HG02610 (cell line): ENCODE results near the gene PAOX.
"Not testable (repeated sequence)": the region's sequence is repeated elsewhere in the genome, so short reads cannot be mapped to it uniquely, and the experiment has no call there.

Source experiments
- ATAC-seq: cut with Tn5 transposase; IDR thresholded peaks from one replicate; pipeline ENCODE4 v1.9.1; 2021; ENCODE audit warnings: mild to moderate bottlenecking, moderate library complexity; ENCODE audit not compliant: unreplicated experiment

The PAOX gene

GRCh38 chr10:133362846-133363245, 16.2 kb upstream of the PAOX start:
- no peak for ATAC-seq

- no peak for ATAC-seq
Observed at GRCh38 chr10:133364645-133365431, 14.2 kb upstream of the PAOX start.

DNA sequence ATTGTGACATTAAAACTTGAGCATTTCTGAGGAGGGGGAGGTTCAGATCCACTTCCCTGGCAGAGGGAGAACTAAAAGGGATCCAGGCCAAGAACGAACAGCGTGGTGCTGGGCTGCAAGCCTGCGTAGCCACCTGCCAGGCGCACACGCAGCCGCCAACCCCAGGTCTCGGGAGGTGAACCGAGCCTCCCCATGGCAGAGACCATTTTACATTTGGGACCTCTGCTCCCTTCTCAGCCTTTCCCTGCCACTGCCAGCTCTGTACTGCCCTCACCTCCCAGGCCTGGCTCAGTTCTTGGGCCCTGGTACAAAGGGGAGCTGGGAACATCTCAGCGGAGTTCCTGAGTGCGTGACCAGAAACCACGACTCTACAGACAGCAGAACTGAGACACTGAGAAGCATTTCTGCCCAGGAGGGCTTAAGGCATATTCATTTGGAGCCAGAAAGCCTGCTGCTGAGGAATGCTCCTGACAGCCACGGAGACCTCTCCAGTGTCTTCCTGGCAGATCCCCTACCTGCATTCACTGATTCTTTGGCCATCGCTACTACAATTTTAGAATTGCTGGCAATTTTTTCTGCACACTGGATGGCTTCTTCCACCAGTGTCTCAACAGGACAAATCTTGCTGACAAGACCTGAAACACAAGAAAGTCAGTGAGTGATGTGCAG, 13.5 kb upstream of the PAOX start:
- ATAC-seq, result no peak

GRCh38 chr10:133366130-133366478, 13.0 kb upstream of the PAOX start:
- ATAC-seq, result no peak

GRCh38 chr10:133366751-133367150, 12.3 kb upstream of the PAOX start:
- no peak for ATAC-seq

- ATAC-seq, result not testable (repeated sequence)
Observed at GRCh38 chr10:133367461-133367860, 11.6 kb upstream of the PAOX start.

DNA sequence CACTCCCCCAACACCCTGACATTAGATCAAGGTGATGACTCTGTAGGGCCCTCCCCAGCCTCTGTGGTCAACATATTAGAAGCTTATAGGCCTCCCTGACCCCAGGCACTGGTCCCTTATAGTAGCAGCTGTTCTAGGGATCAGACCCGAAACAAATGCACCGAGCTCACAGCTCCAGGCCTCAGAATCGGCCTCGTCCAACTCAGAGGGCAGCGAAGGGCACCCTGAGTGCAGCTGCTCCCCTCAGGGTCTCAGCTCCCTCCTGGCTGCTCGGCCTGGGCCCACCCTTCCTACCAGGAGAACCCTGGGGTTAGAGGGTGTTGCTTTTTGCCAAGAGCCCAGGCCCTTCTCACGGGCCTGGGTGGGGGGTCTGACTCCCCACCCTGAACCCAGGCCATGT, 10.9 kb upstream of the PAOX start:
- no peak for ATAC-seq

GRCh38 chr10:133370030-133370786, 8.9 kb upstream of the PAOX start:
- no peak for ATAC-seq

- no peak for ATAC-seq
Observed at GRCh38 chr10:133372507-133372906, 6.6 kb upstream of the PAOX start.

DNA sequence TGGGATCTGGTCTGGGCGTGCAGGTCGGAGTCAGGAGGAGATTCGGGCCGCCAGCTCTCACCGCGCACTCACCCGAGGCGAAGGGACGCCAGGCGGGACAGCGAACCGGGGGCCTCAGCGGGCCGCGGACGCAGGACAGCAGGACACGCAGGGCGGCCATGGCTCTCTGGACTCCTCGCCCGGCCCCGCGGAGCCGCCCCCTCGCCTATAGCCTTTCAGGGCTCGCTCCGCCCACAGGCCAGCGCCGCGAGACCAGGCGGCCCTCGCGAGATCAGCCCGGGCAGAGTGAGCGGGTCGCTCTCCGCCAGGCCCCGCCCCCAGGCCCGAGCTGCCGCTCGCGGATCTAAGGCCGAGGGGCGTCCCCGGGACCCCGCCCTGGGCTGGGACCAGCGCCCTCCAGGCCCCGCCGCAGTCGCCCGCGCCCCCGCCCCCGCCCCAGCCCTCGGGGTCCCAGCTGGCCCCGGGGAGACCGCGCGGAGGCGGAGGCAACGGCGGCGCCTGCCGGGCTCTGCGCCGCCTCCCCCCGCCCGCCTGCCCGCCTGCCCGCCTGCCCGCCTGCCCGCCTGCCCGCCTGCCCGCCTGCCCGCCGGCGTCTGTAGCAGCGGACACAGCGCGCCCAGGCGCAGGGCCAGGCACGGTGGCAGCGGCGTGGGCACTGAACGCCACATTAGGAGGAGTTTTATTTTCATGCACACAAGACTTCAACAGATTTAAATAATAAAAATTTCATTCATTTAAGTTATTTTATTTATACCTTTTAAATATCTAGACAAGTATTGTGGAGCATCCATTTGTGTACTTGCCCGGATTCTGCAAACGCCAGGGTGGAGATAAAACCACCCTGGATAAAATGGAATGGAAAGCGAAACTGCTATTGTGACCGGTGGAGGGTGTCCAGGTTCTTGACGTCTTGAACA, 5.6 kb upstream of the PAOX start, which contains the start of gene ECHS1:
Gene ECHS1, minus strand, starts transcription at position 181 of the 917 bp plus-strand sequence. Its CDS starts 21 bp downstream, at position 160.
- peak; percentile 93 for ATAC-seq

DNA sequence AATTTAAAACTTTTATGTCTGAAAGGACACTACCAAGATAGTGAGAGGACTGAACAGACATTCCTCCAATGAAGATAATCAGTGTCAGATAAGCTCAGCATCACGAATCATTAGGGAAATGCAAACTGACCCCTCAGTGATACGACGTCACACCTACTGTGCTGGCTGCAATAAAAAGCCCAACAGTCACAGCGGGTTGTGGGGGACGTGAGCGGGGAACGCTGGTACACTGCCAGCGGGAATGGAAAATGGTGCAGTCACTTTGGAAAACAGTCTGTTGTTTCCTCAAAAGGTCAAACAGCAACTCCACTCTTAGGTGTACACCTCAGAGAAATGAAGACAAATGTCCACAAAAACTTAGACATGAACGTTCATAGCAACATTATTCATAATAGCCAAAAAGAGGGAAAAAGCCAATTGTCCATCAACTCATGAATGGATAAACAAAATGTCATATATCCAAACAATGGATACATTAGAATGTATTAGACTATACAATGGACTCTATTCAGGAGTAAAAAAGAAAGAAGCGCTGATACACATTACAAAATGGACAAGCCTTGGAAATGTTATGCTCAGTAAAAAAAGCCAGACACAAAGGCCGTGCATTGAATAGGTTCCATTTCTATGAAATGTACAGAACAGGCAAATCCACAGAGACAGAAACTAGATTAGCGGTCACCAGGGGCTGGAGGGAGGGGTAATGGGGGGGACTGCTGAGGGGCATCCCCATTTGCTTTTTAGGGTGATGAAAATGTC, 3.5 kb upstream of the PAOX start:
- no peak for ATAC-seq

DNA sequence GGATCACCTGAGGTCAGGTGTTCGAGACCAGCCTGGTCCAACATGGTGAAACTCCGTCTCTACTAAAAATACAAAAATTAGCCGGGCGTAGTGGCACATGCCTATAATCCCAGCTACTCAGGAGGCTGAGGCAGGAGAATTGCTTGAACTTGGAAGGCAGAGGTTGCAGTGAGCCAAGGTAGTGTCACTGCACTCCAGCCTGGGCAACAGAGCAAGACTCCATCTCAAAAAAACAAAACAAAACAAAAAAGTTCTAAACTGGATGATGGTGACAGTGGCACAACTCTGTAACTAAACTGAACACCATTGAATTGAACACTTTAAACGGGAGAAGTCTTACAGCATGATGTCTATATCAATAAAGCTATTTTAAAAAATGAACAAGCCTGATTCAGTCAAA, 2.9 kb upstream of the PAOX start:
- not testable (repeated sequence) for ATAC-seq

DNA sequence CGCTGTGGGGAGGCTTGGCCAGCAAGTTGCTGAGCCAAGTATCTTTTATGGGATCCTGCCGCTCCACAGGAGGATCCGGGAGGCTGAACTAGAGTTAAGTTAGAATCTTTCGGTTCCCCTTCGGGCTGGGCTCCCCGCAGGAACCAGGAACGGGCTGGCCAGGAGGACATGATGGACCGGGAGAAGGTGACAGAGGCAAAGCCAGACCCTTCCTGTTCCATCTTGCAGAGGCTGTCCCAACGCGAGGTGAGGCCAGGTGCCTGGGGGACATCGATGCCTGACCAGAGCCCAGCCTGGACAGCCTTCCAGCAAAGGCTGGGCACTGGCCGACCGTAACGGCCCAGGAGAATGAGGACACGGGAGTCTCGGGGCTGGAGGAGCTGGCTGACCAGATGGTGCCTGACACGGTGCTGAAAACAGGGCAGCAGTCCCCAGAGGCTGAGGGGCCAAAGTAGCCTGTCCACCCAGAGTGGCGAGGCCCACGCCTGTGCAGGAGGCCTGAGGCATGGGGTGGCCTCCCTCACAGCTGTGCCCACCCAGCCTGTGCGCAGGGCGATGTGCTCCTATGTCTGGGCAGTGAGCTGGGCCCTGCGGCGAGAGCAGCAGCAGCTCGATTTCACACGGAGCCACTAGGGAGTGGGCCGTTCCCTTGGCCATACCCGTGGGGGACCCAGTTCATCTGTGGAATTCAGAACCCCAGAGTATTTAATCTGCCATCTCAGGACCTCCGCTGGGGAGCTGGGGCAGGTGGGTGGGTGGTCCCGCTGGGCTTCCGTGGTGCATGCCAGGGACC, 1.8 kb upstream of the PAOX start:
- no peak for ATAC-seq

GRCh38 chr10:133377818-133378250, 1.2 kb upstream of the PAOX start:
- no peak for ATAC-seq

GRCh38 chr10:133378251-133379096, 588 bp upstream of the PAOX start:
- no peak for ATAC-seq

- no peak for ATAC-seq
Observed at GRCh38 chr10:133379801-133380666, 972 bp downstream of the PAOX start.

GRCh38 chr10:133381036-133381435, 2.0 kb downstream of the PAOX start:
- ATAC-seq, result no peak
